Skeletal muscle tissue (tissue), 4 donors: ENCODE data around the gene EIPR1. TPM values are rescaled to one million over a fixed set of nuclear protein-coding genes. Genes with fewer than 3 reads are reported as not detected.

ENCODE experiments used
- H3K27ac ChIP-seq: one replicate; pipeline ENCODE4 v1.7.0; 2013; ENCODE audit warnings: mild to moderate bottlenecking, low read depth, low read length, inconsistent platforms
- H3K27me3 ChIP-seq, 3 donors: one replicate each; pipeline ENCODE4 v1.7.0; 2013; ENCODE audit warnings: low read length in 3 of 3; ENCODE audit not compliant: control insufficient read depth in 3 of 3, insufficient read depth in 3 of 3
- H3K36me3 ChIP-seq, 3 donors: one replicate each; pipeline ENCODE4 v1.7.0; 2013; ENCODE audit warnings: low read length in 3 of 3; ENCODE audit not compliant: control insufficient read depth in 3 of 3, insufficient read depth in 3 of 3
- H3K4me1 ChIP-seq, 3 donors: one replicate each; pipeline ENCODE4 v1.7.0; 2013; ENCODE audit warnings: low read length in 3 of 3, mild to moderate bottlenecking in 3 of 3; ENCODE audit not compliant: control insufficient read depth in 3 of 3, insufficient read depth in 3 of 3
- H3K4me3 ChIP-seq, 3 donors: one replicate each; pipeline ENCODE4 v1.7.0; 2013; ENCODE audit warnings: low read length in 3 of 3
- H3K9ac ChIP-seq, 3 donors: one replicate each; pipeline ENCODE4 v1.7.0; 2013; ENCODE audit warnings: low read length in 3 of 3, mild to moderate bottlenecking in 3 of 3, moderate library complexity in 2 of 3, low read depth in 1 of 3
- H3K9me3 ChIP-seq, 3 donors: one replicate each; pipeline ENCODE4 v1.7.0; 2013; ENCODE audit warnings: low read length in 3 of 3; ENCODE audit not compliant: control insufficient read depth in 3 of 3
- total RNA-seq: library from RNA; depleted of rRNA; stranded (reverse); fragments of >200 nt; gene quantifications from one replicate; pipeline ENCODE4 v1.2.3, GENCODE V29; 2014
- donor health status: Osteomylitis.

The EIPR1 gene
- total RNA-seq, 1 donor from 2014 or later = 12.0 TPM

- H3K9me3 ChIP-seq = no peaks in the 10 kb centered on the region
- H3K4me1 ChIP-seq = no peaks in the 10 kb centered on the region
- no peak overlapping the region for H3K27ac ChIP-seq
- H3K4me3 ChIP-seq = no peak overlapping the region
- H3K36me3 ChIP-seq = peaks cover 2 to 12% (median 9%) of the 10 kb centered on the region in 3 donors
- H3K9ac ChIP-seq = no peak overlapping the region
- H3K27me3 ChIP-seq = no peaks in the 10 kb centered on the region
These were observed 206.7 kb downstream of the EIPR1 start for GRCh38 chr2:3170792-3171455.

- H3K9ac ChIP-seq = no peak overlapping the region
- H3K27ac ChIP-seq = no peak overlapping the region
- no peaks in the 10 kb centered on the region for H3K27me3 ChIP-seq
- peaks cover 2 to 12% (median 9%) of the 10 kb centered on the region in 3 donors for H3K36me3 ChIP-seq
- H3K4me1 ChIP-seq = no peaks in the 10 kb centered on the region
- H3K9me3 ChIP-seq = peaks cover 0 to 2% (median 2%) of the 10 kb centered on the region in 3 donors
- H3K4me3 ChIP-seq = no peak overlapping the region
These were observed 208.3 kb downstream of the EIPR1 start for GRCh38 chr2:3169106-3169870.

- Histone ChIP-seq H3K9me3 (peaks cover 0 to 2% (median 2%) of the 10 kb centered on the region in 3 donors), H3K36me3 (peaks cover 2 to 11% (median 9%) of the 10 kb centered on the region in 3 donors), H3K4me3 (no peak overlapping the region), H3K9ac (no peak overlapping the region), H3K27ac (no peak overlapping the region), H3K27me3 (no peaks in the 10 kb centered on the region), H3K4me1 (no peaks in the 10 kb centered on the region)
These were observed 209.3 kb downstream of the EIPR1 start for GRCh38 chr2:3168230-3168891.

- H3K36me3 ChIP-seq = peaks cover 0 to 3% (median 0%) of the 10 kb centered on the region in 3 donors
- no peak overlapping the region for H3K4me3 ChIP-seq
- H3K4me1 ChIP-seq = no peaks in the 10 kb centered on the region
- no peaks in the 10 kb centered on the region for H3K27me3 ChIP-seq
- H3K9ac ChIP-seq = no peak overlapping the region
- no peak overlapping the region for H3K27ac ChIP-seq
- H3K9me3 ChIP-seq = peaks cover 2 to 6% (median 6%) of the 10 kb centered on the region in 3 donors
These were observed 214.2 kb downstream of the EIPR1 start for GRCh38 chr2:3163401-3163800.

- Histone ChIP-seq H3K27me3 (no peaks in the 10 kb centered on the region), H3K27ac (no peak overlapping the region), H3K9me3 (peaks cover 2 to 6% (median 6%) of the 10 kb centered on the region in 3 donors), H3K4me3 (no peak overlapping the region), H3K4me1 (no peaks in the 10 kb centered on the region), H3K9ac (no peak overlapping the region), H3K36me3 (peaks cover 0 to 3% (median 0%) of the 10 kb centered on the region in 3 donors)
These were observed 215.1 kb downstream of the EIPR1 start for GRCh38 chr2:3162442-3163077.

GRCh38 chr2:3160751-3161330 is 216.8 kb downstream of the EIPR1 start:
- Histone ChIP-seq H3K9me3 (peaks cover 2 to 6% (median 6%) of the 10 kb centered on the region in 3 donors), H3K27ac (no peak overlapping the region), H3K4me1 (no peaks in the 10 kb centered on the region), H3K9ac (no peak overlapping the region), H3K27me3 (no peaks in the 10 kb centered on the region), H3K36me3 (peaks cover 0 to 3% (median 0%) of the 10 kb centered on the region in 3 donors), H3K4me3 (no peak overlapping the region)

- Histone ChIP-seq H3K27ac (no peak overlapping the region), H3K9me3 (peaks cover 0 to 6% (median 3%) of the 10 kb centered on the region in 3 donors), H3K9ac (no peak overlapping the region), H3K27me3 (no peaks in the 10 kb centered on the region), H3K4me1 (no peaks in the 10 kb centered on the region), H3K36me3 (peaks cover 0 to 3% (median 0%) of the 10 kb centered on the region in 3 donors), H3K4me3 (no peak overlapping the region)
These were observed 217.7 kb downstream of the EIPR1 start for GRCh38 chr2:3159782-3160545.

GRCh38 chr2:3154700-3155099 is 222.9 kb downstream of the EIPR1 start:
- Histone ChIP-seq H3K36me3 (no peaks in the 10 kb centered on the region), H3K27me3 (no peaks in the 10 kb centered on the region), H3K4me1 (no peaks in the 10 kb centered on the region), H3K9me3 (no peaks in the 10 kb centered on the region), H3K27ac (no peak overlapping the region), H3K4me3 (no peak overlapping the region), H3K9ac (no peak overlapping the region)

- Histone ChIP-seq H3K36me3 (no peaks in the 10 kb centered on the region), H3K27me3 (peaks cover 0 to 4% (median 0%) of the 10 kb centered on the region in 3 donors), H3K27ac (no peak overlapping the region), H3K9me3 (no peaks in the 10 kb centered on the region), H3K4me3 (no peak overlapping the region), H3K9ac (no peak overlapping the region), H3K4me1 (no peaks in the 10 kb centered on the region)
These were observed 223.5 kb downstream of the EIPR1 start for GRCh38 chr2:3154146-3154545.
